ENCODE measurements around the gene TMEM9. TPM values are rescaled to one million over a fixed set of nuclear protein-coding genes. Genes with fewer than 3 reads are reported as not detected.

Gene TMEM9
- total and polyA plus RNA-seq, 4 donors, result 30.5 to 59.5 (median 49.0) TPM

GRCh38 chr1:201140941-201141260 is 13.4 kb downstream of the TMEM9 start:
- Histone ChIP-seq H3K27ac (ENCODE audit: low read depth in 1 of 2, low read length in 2 of 2) (no peak overlapping the region), H3K9me3 (ENCODE audit: control insufficient read depth in 4 of 4, low read length in 3 of 4) (no peaks in the 10 kb centered on the region), H3K4me3 (ENCODE audit: low read depth in 1 of 3, low read length in 3 of 3) (no peak overlapping the region), H3K27me3 (ENCODE audit: control insufficient read depth in 4 of 4, insufficient read depth in 4 of 4, low read length in 3 of 4) (no peaks in the 10 kb centered on the region), H3K4me1 (ENCODE audit: control insufficient read depth in 4 of 4, insufficient read depth in 4 of 4, low read length in 3 of 4) (no peaks in the 10 kb centered on the region), H3K36me3 (ENCODE audit: control insufficient read depth in 4 of 4, insufficient read depth in 3 of 4, low read depth in 1 of 4, low read length in 3 of 4) (peaks cover 2 to 65% (median 17%) of the 10 kb centered on the region in 4 donors), H3K9ac (ENCODE audit: low read depth in 1 of 2, low read length in 2 of 2) (no peak overlapping the region)
- no peak for DNase-seq (ENCODE audit: low spot score)
- 97% methylated on average over 8 of the region's 8 CpGs for WGBS
- TF ChIP-seq HNF4A (conservative IDR thresholded peaks at IDR 0.05) (no peak), NR2F2 (IDR thresholded peaks at IDR 0.05) (no peak), JUND (IDR thresholded peaks at IDR 0.05) (no peak), HNF4G (IDR thresholded peaks at IDR 0.05) (no peak), FOXA2 (IDR thresholded peaks at IDR 0.05) (no peak), SP1 (IDR thresholded peaks at IDR 0.05) (no peak), YY1 (IDR thresholded peaks at IDR 0.05) (no peak), FOXA1 (IDR thresholded peaks at IDR 0.05) (no peak), ATF3 (IDR thresholded peaks at IDR 0.05) (no peak), REST (IDR thresholded peaks at IDR 0.05) (no peak), RXRA (IDR thresholded peaks at IDR 0.05) (no peak), TAF1 (conservative IDR thresholded peaks at IDR 0.05) (no peak), GABPA (IDR thresholded peaks at IDR 0.05 in 1 of 2, conservative IDR thresholded peaks at IDR 0.05 in 1 of 2) (no peak), CTCF (IDR thresholded peaks at IDR 0.05; ENCODE audit: low read depth, low read length, missing input control) (no peak)

GRCh38 chr1:201140235-201140940 is 13.9 kb downstream of the TMEM9 start:
- H3K4me1 ChIP-seq (ENCODE audit: control insufficient read depth in 4 of 4, insufficient read depth in 4 of 4, low read length in 3 of 4), result no peaks in the 10 kb centered on the region
- H3K9ac ChIP-seq (ENCODE audit: low read depth in 1 of 2, low read length in 2 of 2), result no peak overlapping the region
- peaks cover 2 to 65% (median 19%) of the 10 kb centered on the region in 4 donors for H3K36me3 ChIP-seq (ENCODE audit: control insufficient read depth in 4 of 4, insufficient read depth in 3 of 4, low read depth in 1 of 4, low read length in 3 of 4)
- DNase-seq (ENCODE audit: low spot score), result no peak
- H3K4me3 ChIP-seq (ENCODE audit: low read depth in 1 of 3, low read length in 3 of 3), result no peak overlapping the region
- no peaks in the 10 kb centered on the region for H3K27me3 ChIP-seq (ENCODE audit: control insufficient read depth in 4 of 4, insufficient read depth in 4 of 4, low read length in 3 of 4)
- H3K9me3 ChIP-seq (ENCODE audit: control insufficient read depth in 4 of 4, low read length in 3 of 4), result no peaks in the 10 kb centered on the region
- no peak overlapping the region for H3K27ac ChIP-seq (ENCODE audit: low read depth in 1 of 2, low read length in 2 of 2)
- 92% methylated on average over 10 of the region's 10 CpGs for WGBS
- TF ChIP-seq ZBTB33 (IDR thresholded peaks at IDR 0.05) (no peak), JUND (IDR thresholded peaks at IDR 0.05) (no peak), FOXA1 (IDR thresholded peaks at IDR 0.05) (no peak), REST (IDR thresholded peaks at IDR 0.05) (no peak), NR2F2 (IDR thresholded peaks at IDR 0.05) (no peak), RXRA (IDR thresholded peaks at IDR 0.05) (no peak), MAX (IDR thresholded peaks at IDR 0.05) (no peak), HNF4A (conservative IDR thresholded peaks at IDR 0.05) (no peak), RAD21 (IDR thresholded peaks at IDR 0.05) (no peak), SP1 (IDR thresholded peaks at IDR 0.05) (no peak), TAF1 (conservative IDR thresholded peaks at IDR 0.05) (no peak), ATF3 (IDR thresholded peaks at IDR 0.05) (no peak), GABPA (IDR thresholded peaks at IDR 0.05 in 1 of 2, conservative IDR thresholded peaks at IDR 0.05 in 1 of 2) (no peak), YY1 (IDR thresholded peaks at IDR 0.05) (no peak), EGR1 (IDR thresholded peaks at IDR 0.05; ENCODE audit: low read depth in 2 of 2) (no peak), FOXA2 (IDR thresholded peaks at IDR 0.05) (no peak), HNF4G (IDR thresholded peaks at IDR 0.05) (no peak)

Data from liver (tissue), 9 donors.